Spleen (tissue), 11 donors: ENCODE measurements around the gene CCNY. TPM values are rescaled to one million over a fixed set of nuclear protein-coding genes. Genes with fewer than 3 reads are reported as not detected.

Experiments
- DNase-seq: peaks from one replicate; pipeline ENCODE4 v3.0.0-alpha.2; 2020
- H3K27ac ChIP-seq, 8 donors: fragments of 200-600 bp; sonication (generic) in 7 of 8; 1 replicate in 4 of 8; 2 replicates in 4 of 8; pipeline versions ENCODE4 v1.5.0 to v1.8.0; 2016 to 2021; ENCODE audit warnings: inconsistent platforms in 4 of 8, mild to moderate bottlenecking in 4 of 8, moderate library complexity in 1 of 8
- H3K27me3 ChIP-seq, 7 donors: fragments of 200-600 bp; sonication (generic) in 6 of 7; replicated peaks in 1 of 7; 1 replicate in 4 of 7; 2 replicates in 3 of 7; pipeline versions ENCODE4 v1.5.0 to v1.8.0; 2016 to 2021; ENCODE audit warnings: inconsistent platforms in 3 of 7, mild to moderate bottlenecking in 1 of 7
- H3K36me3 ChIP-seq, 6 donors: fragments of 200-600 bp; sonication (generic) in 5 of 6; 1 replicate in 4 of 6; 2 replicates in 2 of 6; pipeline versions ENCODE4 v1.5.0 to v1.8.0; 2016 to 2021; ENCODE audit warnings: inconsistent platforms in 2 of 6
- H3K4me1 ChIP-seq, 6 donors: fragments of 200-600 bp; sonication (generic) in 5 of 6; 1 replicate in 3 of 6; 2 replicates in 3 of 6; pipeline versions ENCODE4 v1.5.0 to v1.8.0; 2016 to 2021; ENCODE audit warnings: inconsistent platforms in 3 of 6
- H3K4me3 ChIP-seq, 8 donors: fragments of 200-600 bp; sonication (generic) in 7 of 8; 1 replicate in 4 of 8; 2 replicates in 4 of 8; pipeline versions ENCODE4 v1.5.0 to v1.8.0; 2016 to 2021; ENCODE audit warnings: inconsistent platforms in 4 of 8, mild to moderate bottlenecking in 4 of 8, moderate library complexity in 2 of 8
- H3K9me3 ChIP-seq, 8 donors: fragments of 200-600 bp; sonication (generic) in 7 of 8; 1 replicate in 4 of 8; 2 replicates in 4 of 8; pipeline versions ENCODE4 v1.5.0 to v1.8.0; 2016 to 2021; ENCODE audit warnings: inconsistent platforms in 4 of 8
- CTCF ChIP-seq, 11 experiments: fragments of 200-600 bp in 7 of 11; fragments of 450-650 bp in 4 of 11; sonication (generic) in 4 of 11; IDR thresholded peaks in 8 of 11; conservative IDR thresholded peaks in 3 of 11; 1 replicate in 7 of 11; 2 replicates in 4 of 11; pipeline versions ENCODE4 v1.4.0 to v1.8.0; 2016 to 2021; ENCODE audit warnings: antibody characterized with exemption in 11 of 11, inconsistent platforms in 4 of 11, mild to moderate bottlenecking in 1 of 11
- POLR2A ChIP-seq, 3 donors: fragments of 450-650 bp; IDR thresholded peaks; one replicate each; pipeline ENCODE4 v1.5.1; 2017; ENCODE audit warnings: antibody characterized with exemption in 3 of 3, mild to moderate bottlenecking in 1 of 3
- POLR2AphosphoS5 ChIP-seq, 3 donors: sonication (generic); formaldehyde crosslinking; IDR thresholded peaks; one replicate each; pipeline ENCODE4 v1.5.1; 2017; ENCODE audit warnings: antibody characterized with exemption in 3 of 3
- WGBS, 5 donors: extraction: QIAGEN DNeasy Blood & Tissue Kit in 3 of 5; methylation state at CpG; one replicate each; pipeline versions ENCODE4 v1.1.5 to v1.1.7; 2013 to 2018; 5-methylcytosine and 5-hydroxymethylcytosine counted together
- intact Hi-C: fragments of 100-400 bp; cut with DNase I; formaldehyde crosslinking; loops from one replicate; pipeline ENCODE4 v1.15.0; 2023; ENCODE audit warnings: low total_unique reads
- polyA plus RNA-seq, 3 donors: library from polyadenylated mRNA; stranded (reverse); fragments of 200-250 nt; gene quantifications; one replicate each; pipeline ENCODE4 v1.2.1, GENCODE V29; 2013
- total RNA-seq, 7 donors: library from RNA; depleted of rRNA in 3 of 7; stranded (reverse); fragments of >200 nt in 3 of 7; fragmentation: NEBNext Ultra II Directional in 4 of 7; extraction: Animal tissue kit (Norgen Biotek cat#: 25700) in 4 of 7; gene quantifications; one replicate each; pipeline versions ENCODE4 v1.1.0 to v1.2.1, GENCODE V29; 2016 to 2021
- donor health status: healthy with polysubstance abuse.
- donor health status: DM: no; HTN: no; CAD: no; lungs with moderate emphysema.
- donor health status: DM: no; HTN: no; CAD: no.
- donor health status: Bipolar disorder and iron deficiency.
- donor health status: healthy.
- donor health status: DM: no; HTN: no; CAD: no.
- donor health status: DM: yes; HTN: yes; CAD: no.

The CCNY gene
- total and polyA plus RNA-seq, 10 donors, result 21.1 to 83.1 (median 52.1) TPM

DNA sequence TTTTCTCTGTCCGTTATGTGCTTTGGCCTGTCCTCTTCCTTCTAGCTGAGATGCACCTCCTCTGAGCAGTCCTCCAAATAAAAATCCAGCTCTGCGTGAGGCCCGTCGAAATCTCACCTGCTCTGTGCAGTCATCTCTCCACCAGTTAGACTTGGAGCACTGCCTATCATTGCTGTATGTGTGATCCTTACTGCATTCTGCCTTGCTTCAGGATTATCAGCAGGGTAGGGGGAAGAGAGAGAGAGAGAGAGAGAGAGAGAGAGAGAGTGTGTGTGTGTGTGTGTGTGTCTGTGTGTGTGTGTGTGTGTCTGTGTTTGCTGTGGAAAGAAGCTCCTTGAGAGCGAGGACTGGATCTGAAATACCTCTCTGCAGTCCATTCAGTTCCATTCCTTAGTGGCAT, 129.4 kb downstream of the CCNY start:
- 78 to 90% (median 86%) methylated on average over 5 of the region's 5 CpGs for WGBS, 5 donors
- no peaks in the 10 kb centered on the region for H3K9me3 ChIP-seq
- peaks cover 22 to 81% (median 56%) of the 10 kb centered on the region in 6 donors for H3K4me1 ChIP-seq
- H3K4me3 ChIP-seq, result no peak overlapping the region
- H3K27ac ChIP-seq, result no peak overlapping the region
- DNase-seq, result no peak
- no peaks in the 10 kb centered on the region for H3K36me3 ChIP-seq
- H3K27me3 ChIP-seq, result no peaks in the 10 kb centered on the region
- intact Hi-C loops, result no loop called here
- no peak for TF ChIP-seq POLR2AphosphoS5 (IDR thresholded peaks at IDR 0.05)
- no peak for TF ChIP-seq CTCF (IDR thresholded peaks at IDR 0.05 in 8 of 11, conservative IDR thresholded peaks at IDR 0.05 in 3 of 11)
- TF ChIP-seq POLR2A (IDR thresholded peaks at IDR 0.05), result no peak

DNA sequence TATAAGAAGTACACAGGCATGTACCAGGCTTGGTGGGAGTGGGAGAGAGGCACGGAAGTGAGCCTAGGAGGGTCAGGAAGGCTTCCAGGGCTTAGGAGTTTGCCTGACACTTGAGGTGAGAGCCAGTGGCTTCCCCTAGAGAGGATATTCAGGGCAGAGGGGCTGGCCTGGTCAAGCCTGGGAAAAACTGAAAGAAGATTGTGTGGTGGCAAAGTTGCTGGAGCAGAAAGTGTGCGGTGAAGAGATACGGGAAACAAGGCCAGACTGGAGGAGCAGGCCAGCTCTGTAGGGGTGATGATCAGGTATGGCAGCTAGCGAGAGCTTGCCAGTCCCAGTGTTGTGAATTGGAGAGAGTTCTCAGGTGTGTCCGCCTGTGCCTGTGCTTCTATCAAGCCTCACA, 129.9 kb downstream of the CCNY start:
- H3K27me3 ChIP-seq, result no peaks in the 10 kb centered on the region
- 70 to 94% (median 87%) methylated on average over 5 of the region's 5 CpGs for WGBS, 5 donors
- no peaks in the 10 kb centered on the region for H3K9me3 ChIP-seq
- peaks cover 22 to 80% (median 53%) of the 10 kb centered on the region in 6 donors for H3K4me1 ChIP-seq
- intact Hi-C loops, result no loop called here
- no peak overlapping the region for H3K27ac ChIP-seq
- H3K4me3 ChIP-seq, result no peak overlapping the region
- DNase-seq, result no peak
- no peak for TF ChIP-seq POLR2A (IDR thresholded peaks at IDR 0.05)
- TF ChIP-seq CTCF (IDR thresholded peaks at IDR 0.05 in 8 of 11, conservative IDR thresholded peaks at IDR 0.05 in 3 of 11), result no peak
- TF ChIP-seq POLR2AphosphoS5 (IDR thresholded peaks at IDR 0.05), result no peak
- no peaks in the 10 kb centered on the region for H3K36me3 ChIP-seq

DNA sequence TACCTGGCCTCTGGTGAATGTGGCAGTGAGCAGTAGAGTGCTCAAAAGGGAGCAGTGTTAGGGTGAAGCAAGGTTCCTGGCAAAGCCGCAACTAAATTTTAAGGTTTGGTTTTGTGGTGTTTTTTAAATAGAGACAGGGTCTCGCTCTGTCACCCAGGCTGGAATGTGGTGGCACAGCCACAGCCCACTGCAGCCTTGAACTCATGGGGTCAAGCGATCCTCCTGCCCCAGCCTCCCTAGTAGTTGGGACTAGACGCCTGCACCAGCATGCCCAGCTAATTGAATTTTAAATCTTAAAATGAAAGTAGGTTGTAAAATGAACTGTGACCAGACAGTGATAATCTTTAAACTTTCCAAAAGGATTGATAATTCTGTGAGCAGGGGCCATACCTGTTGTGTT, 130.4 kb downstream of the CCNY start:
- H3K27ac ChIP-seq, result no peak overlapping the region
- DNase-seq, result no peak
- no peaks in the 10 kb centered on the region for H3K36me3 ChIP-seq
- no peak overlapping the region for H3K4me3 ChIP-seq
- TF ChIP-seq CTCF (IDR thresholded peaks at IDR 0.05 in 8 of 11, conservative IDR thresholded peaks at IDR 0.05 in 3 of 11) (no peak), POLR2AphosphoS5 (IDR thresholded peaks at IDR 0.05) (no peak), POLR2A (IDR thresholded peaks at IDR 0.05) (no peak)
- no peaks in the 10 kb centered on the region for H3K9me3 ChIP-seq
- intact Hi-C loops, result no loop called here
- no peaks in the 10 kb centered on the region for H3K27me3 ChIP-seq
- 93 to 99% (median 95%) methylated on average over 4 of the region's 4 CpGs for WGBS, 5 donors
- peaks cover 22 to 76% (median 50%) of the 10 kb centered on the region in 6 donors for H3K4me1 ChIP-seq

DNA sequence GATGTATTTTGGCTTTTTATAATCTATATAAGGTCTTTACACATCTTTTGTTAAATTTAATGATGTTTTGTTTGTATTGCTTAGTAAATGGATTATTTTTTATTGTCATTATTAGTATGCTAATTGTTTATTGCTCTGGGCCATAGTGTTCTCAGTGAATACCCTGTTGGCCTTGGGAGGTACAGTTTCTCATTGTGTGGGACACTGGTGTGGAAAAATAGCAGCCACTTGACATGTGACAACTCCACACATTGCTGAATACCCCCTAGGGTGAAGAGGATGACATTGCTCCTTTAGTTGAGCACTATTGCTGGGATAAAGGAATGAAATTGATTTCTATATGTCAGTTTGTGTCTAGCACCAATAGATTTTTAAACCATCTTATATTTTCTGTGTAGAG, 130.9 kb downstream of the CCNY start:
- DNase-seq, result no peak
- Histone ChIP-seq H3K36me3 (no peaks in the 10 kb centered on the region), H3K27me3 (no peaks in the 10 kb centered on the region), H3K27ac (no peak overlapping the region), H3K4me1 (peaks cover 19 to 70% (median 46%) of the 10 kb centered on the region in 6 donors), H3K9me3 (no peaks in the 10 kb centered on the region), H3K4me3 (no peak overlapping the region)
- no peak for TF ChIP-seq POLR2AphosphoS5 (IDR thresholded peaks at IDR 0.05)
- no peak for TF ChIP-seq POLR2A (IDR thresholded peaks at IDR 0.05)
- no peak for TF ChIP-seq CTCF (IDR thresholded peaks at IDR 0.05 in 8 of 11, conservative IDR thresholded peaks at IDR 0.05 in 3 of 11)
- intact Hi-C loops, result no loop called here
